ENCODE measurements around the gene CDON.

Gene CDON

GRCh38 chr11:125941619-125942611 lies 120.8 kb downstream of the CDON start:
- peak; percentile 87 for DNase-seq

GRCh38 chr11:125941267-125941618 lies 121.4 kb downstream of the CDON start:
- DNase-seq = no peak

- DNase-seq = no peak
Observed at GRCh38 chr11:125940145-125940544, 122.5 kb downstream of the CDON start.

- no peak for DNase-seq
Observed at GRCh38 chr11:125939081-125939521, 123.6 kb downstream of the CDON start.

GRCh38 chr11:125938418-125938817 lies 124.2 kb downstream of the CDON start:
- no peak for DNase-seq

GRCh38 chr11:125935618-125936199 lies 127.0 kb downstream of the CDON start:
- no peak for DNase-seq

- no peak for DNase-seq
Observed at GRCh38 chr11:125935056-125935455, 127.6 kb downstream of the CDON start.

GRCh38 chr11:125934473-125934872 lies 128.2 kb downstream of the CDON start:
- DNase-seq = no peak

GRCh38 chr11:125933030-125933813 lies 129.4 kb downstream of the CDON start:
- no peak for DNase-seq

GRCh38 chr11:125932301-125932700 lies 130.4 kb downstream of the CDON start:
- DNase-seq = no peak

GRCh38 chr11:125931668-125932067 lies 131.0 kb downstream of the CDON start:
- no peak for DNase-seq

GRCh38 chr11:125931116-125931515 lies 131.6 kb downstream of the CDON start:
- DNase-seq = no peak

GRCh38 chr11:125930076-125930450 lies 132.6 kb downstream of the CDON start:
- no peak for DNase-seq

GRCh38 chr11:125929445-125930075 lies 133.1 kb downstream of the CDON start:
- no peak for DNase-seq

GRCh38 chr11:125926682-125927081 lies 136.0 kb downstream of the CDON start:
- no peak for DNase-seq

GRCh38 chr11:125925804-125926203 lies 136.9 kb downstream of the CDON start:
- DNase-seq = no peak

- peak; percentile 80 for DNase-seq
Observed at GRCh38 chr11:125925247-125925740, 137.4 kb downstream of the CDON start.

- DNase-seq = no peak
Observed at GRCh38 chr11:125924384-125925007, 138.2 kb downstream of the CDON start.

GRCh38 chr11:125923633-125924032 lies 139.0 kb downstream of the CDON start:
- DNase-seq = no peak

GRCh38 chr11:125923012-125923579 lies 139.6 kb downstream of the CDON start:
- peak; percentile 78 for DNase-seq

- DNase-seq = no peak
Observed at GRCh38 chr11:125922156-125922555, 140.5 kb downstream of the CDON start.

- DNase-seq = no peak
Observed at GRCh38 chr11:125921042-125921441, 141.6 kb downstream of the CDON start.
